ENCODE measurements around the gene ATP8A1. TPM values are rescaled to one million over a fixed set of nuclear protein-coding genes. Genes with fewer than 3 reads are reported as not detected.
"Not testable (repeated sequence)": the region's sequence is repeated elsewhere in the genome, so short reads cannot be mapped to it uniquely, and the experiment has no call there.

Gene ATP8A1
- total RNA-seq, 3 donors from 2014 or later, result 8.1 to 14.8 (median 11.4) TPM

DNA sequence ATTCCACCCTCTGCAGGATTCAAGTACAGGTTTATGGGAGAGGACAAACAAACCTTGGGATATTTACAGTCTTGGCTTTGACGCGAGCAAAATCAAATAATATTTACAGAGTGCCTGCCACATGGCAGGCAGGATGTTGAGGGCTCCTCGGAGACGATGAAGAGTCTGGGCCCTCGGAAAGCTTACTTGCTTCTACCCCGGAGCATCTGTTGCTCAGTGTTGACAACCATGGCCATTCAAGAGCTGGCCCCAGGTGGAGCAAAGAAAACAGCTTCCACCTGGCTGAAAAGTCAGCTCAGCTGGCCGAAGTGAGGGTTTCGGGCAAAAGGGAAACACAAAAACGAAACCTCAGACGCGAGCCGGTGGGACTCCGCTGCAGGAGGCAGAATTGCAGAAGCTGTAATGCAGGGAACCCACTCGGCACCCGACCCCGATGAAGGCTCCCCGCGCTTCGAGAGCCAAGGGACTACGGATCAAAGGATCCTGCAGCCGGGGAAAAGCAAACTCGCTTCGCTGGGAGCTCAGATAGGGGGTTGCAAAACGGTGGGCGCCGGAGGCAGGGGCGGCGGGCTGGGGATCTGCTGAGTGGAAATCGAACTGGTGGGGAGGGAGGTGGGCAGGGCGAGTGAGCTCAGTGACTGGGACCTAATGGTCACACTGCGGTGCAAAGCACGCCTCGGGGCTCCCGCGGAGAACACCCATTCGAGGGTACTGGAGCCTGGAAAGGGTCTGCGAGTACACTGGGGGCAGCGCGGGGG lies 805 bp downstream of the ATP8A1 start:
- peaks cover 13% of the 10 kb centered on the region for H3K9me3 Mint-ChIP-seq
- H3K27me3 Mint-ChIP-seq (ENCODE audit: low read depth), result no peaks in the 10 kb centered on the region
- peaks cover 15% of the 10 kb centered on the region for H3K36me3 Mint-ChIP-seq (ENCODE audit: insufficient read depth)
- H3K4me3 Mint-ChIP-seq, result peak overlapping the region; percentile 90
- H3K4me1 Mint-ChIP-seq (ENCODE audit: low read depth), result peaks cover 49% of the 10 kb centered on the region
- ATAC-seq (peak; percentile 11 to 17), DNase-seq (peak; percentile 25)

DNA sequence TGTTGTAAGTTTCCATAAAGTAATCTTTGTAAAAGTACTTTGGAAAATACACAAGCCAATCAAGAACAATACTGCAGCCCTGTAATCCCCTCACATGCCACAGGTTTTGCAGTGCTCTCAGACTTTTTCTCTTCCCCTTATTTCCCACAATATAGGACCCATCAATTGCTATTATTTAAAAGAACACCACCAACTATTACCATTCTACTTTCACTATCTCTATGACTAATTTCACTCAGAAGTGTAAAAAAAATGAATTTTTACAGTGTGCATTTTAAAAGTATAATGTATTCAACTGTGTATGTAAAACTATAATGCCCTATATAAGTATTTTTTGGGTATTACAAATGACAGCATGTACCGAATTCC lies 1.7 kb downstream of the ATP8A1 start:
- Mint-ChIP-seq H3K9me3 (peaks cover 13% of the 10 kb centered on the region), H3K27me3 (ENCODE audit: low read depth) (no peaks in the 10 kb centered on the region), H3K36me3 (ENCODE audit: insufficient read depth) (peaks cover 17% of the 10 kb centered on the region), H3K4me3 (peak overlapping the region; percentile 90), H3K4me1 (ENCODE audit: low read depth) (peaks cover 49% of the 10 kb centered on the region)
- DNase-seq (no peak), ATAC-seq (no peak)

DNA sequence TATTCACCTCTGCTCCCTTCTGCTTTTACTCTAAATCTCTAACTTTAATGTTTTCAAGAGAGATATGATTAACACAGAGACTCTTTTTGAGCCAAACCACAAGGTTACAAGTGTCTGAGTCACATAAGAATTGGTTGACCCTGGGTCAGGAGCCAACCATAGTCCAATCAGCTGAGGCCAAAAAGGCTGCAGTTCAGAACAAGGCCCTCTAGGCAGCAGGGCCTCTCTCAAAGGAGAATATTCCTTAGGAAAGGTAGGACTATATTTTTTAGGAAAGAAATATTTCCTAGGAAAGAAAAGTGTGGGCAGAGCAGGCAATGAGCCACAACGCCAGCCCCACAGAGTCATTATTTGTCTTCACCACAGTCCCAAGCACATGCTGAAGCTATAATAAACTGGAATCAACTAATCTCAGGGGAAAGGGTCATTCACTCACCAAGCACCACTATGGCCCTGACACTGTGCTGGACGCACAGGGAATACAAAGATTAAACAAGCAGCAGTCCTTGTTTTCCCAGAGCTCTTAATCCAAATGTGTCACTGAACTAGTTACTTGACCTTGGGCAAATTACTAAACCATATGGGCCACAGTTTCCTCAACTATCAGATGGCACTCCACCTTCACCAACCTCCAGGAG lies 2.2 kb downstream of the ATP8A1 start:
- peak overlapping the region; percentile 90 for H3K4me3 Mint-ChIP-seq
- H3K36me3 Mint-ChIP-seq (ENCODE audit: insufficient read depth), result peaks cover 17% of the 10 kb centered on the region
- ATAC-seq (peak in 1 of 2 donors; percentile 30), DNase-seq (no peak)
- H3K27me3 Mint-ChIP-seq (ENCODE audit: low read depth), result no peaks in the 10 kb centered on the region
- peaks cover 13% of the 10 kb centered on the region for H3K9me3 Mint-ChIP-seq
- peaks cover 49% of the 10 kb centered on the region for H3K4me1 Mint-ChIP-seq (ENCODE audit: low read depth)

DNA sequence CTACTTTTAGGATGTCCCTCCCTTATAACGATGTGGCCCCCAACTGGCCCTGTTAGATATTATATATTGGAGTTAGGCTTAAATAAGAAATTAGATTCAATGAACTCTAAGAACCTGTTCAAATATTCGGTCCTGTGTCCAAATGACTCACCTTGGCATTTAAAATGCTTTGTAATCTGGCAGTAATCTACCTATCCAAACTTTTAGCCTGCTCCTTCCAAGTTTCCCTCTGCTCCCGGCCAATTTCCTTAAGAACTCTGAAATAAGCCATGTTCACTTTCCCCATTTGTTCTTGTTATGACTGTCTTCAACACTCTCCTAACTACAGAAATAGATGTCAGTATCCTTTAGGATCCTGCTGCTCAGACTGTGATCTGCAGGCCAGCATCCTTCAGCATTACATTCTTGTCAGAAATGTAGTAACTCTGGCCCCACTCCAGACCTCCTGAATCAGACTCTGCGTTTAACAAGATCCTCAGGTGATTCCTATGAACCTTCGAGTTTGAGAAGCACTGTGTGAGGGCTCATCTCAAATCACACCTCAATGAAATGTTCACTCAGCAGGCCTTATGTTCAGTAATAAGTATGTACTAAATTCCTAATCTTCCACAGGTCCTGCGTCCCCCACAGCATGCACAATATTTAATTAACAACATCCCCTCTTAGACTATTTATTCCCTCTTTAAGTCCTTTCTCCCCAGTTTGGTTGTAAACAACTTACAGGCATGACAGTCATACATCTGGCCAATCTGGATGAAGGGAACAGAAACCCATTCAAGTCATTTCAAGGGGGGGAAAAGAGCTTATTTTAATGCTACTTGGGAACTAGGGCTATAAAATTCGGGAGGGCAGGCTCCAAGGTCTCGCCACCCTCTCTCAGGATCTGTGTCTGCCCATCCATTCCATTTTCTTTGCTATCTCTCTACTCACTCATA lies 3.0 kb downstream of the ATP8A1 start:
- Mint-ChIP-seq H3K27me3 (ENCODE audit: low read depth) (no peaks in the 10 kb centered on the region), H3K9me3 (peaks cover 13% of the 10 kb centered on the region), H3K4me1 (ENCODE audit: low read depth) (peaks cover 56% of the 10 kb centered on the region), H3K4me3 (peak overlapping the region; percentile 90), H3K36me3 (ENCODE audit: insufficient read depth) (peaks cover 17% of the 10 kb centered on the region)
- no peak for DNase-seq
- ATAC-seq, result no peak

DNA sequence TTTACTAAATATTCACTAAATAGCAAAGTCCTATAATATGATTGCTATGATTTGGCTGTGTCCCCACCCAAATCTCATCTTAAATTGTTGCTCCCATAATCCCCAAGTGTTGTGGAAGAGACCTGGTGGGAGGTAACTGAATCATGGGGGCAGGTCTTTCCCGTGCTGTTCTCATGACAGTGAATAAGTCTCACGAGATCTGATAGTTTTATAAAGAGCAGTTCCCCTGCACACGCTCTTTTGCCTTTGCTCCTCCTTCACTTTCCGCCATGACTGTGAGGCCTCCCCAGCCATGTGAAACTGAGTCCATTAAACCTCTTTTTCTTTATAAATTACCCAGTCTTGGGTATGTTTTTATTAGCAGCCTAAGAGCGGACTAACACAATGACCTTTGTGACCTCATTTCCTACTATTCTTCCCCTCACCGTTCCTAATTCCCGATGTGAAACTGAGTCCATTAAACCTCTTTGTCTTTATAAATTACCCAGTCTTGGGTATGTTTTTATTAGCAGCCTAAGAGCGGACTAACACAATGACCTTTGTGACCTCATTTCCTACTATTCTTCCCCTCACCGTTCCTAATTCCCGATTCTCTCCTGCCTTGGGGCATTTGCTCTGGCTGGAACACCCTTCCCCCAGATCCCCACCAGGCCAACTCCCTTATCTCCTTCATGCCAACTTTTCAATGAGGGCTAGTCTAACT lies 4.2 kb downstream of the ATP8A1 start:
- Mint-ChIP-seq H3K36me3 (ENCODE audit: insufficient read depth) (peaks cover 17% of the 10 kb centered on the region), H3K9me3 (peaks cover 13% of the 10 kb centered on the region), H3K4me1 (ENCODE audit: low read depth) (peaks cover 52% of the 10 kb centered on the region)
- H3K4me3 Mint-ChIP-seq; DNase-seq; H3K27me3 Mint-ChIP-seq (ENCODE audit: low read depth); ATAC-seq: not testable (repeated sequence)

DNA sequence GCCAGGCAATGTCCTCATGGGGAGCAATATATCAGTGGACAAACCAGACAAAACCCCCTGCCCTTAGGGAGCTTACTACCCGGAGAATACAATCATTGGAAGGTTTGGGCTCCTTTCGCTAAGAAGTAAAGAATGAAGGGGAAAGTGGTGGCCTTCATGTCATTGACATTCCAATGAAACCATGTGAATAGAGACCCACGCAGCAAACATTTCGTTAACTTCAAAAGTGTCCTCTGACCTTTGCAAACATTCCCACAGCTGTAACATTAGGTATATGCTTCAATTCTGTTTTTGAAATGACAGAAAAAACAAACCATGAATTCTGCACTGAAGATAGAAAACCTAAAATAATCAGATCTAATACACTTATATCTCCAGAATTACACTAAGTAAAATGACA lies 7.0 kb downstream of the ATP8A1 start:
- Mint-ChIP-seq H3K36me3 (ENCODE audit: insufficient read depth) (peaks cover 17% of the 10 kb centered on the region), H3K27me3 (ENCODE audit: low read depth) (no peaks in the 10 kb centered on the region), H3K4me1 (ENCODE audit: low read depth) (peaks cover 54% of the 10 kb centered on the region), H3K4me3 (no peak overlapping the region), H3K9me3 (peaks cover 13% of the 10 kb centered on the region)
- DNase-seq (no peak), ATAC-seq (no peak)

DNA sequence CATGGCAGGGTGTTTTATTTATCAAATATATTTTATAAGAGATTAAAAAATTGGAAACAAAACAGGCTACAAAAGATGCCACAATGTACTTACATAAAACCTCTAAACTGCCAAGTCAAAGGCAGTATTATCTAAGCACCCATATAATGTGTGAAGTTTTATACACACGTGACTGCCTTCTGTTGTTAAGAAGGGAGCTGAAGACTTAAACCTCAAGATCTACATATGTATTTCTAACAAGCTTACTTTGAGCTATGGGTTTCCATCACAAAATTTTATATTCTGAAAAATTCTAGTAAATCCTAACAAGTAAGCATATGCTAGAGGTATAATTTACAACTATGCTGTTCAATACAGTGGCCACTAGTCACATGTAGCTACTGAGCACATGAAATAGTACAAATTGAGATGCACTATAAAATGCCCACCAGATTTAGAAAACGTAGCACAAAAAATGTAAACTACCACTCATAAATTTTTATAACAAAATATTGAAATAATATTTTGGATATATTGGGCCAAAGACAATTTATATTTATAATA lies 9.8 kb downstream of the ATP8A1 start:
- no peak for DNase-seq
- H3K36me3 Mint-ChIP-seq (ENCODE audit: insufficient read depth), result peaks cover 9% of the 10 kb centered on the region
- H3K27me3 Mint-ChIP-seq (ENCODE audit: low read depth), result no peaks in the 10 kb centered on the region
- peaks cover 2% of the 10 kb centered on the region for H3K9me3 Mint-ChIP-seq
- H3K4me1 Mint-ChIP-seq (ENCODE audit: low read depth), result peaks cover 58% of the 10 kb centered on the region
- no peak for ATAC-seq
- no peak overlapping the region for H3K4me3 Mint-ChIP-seq

DNA sequence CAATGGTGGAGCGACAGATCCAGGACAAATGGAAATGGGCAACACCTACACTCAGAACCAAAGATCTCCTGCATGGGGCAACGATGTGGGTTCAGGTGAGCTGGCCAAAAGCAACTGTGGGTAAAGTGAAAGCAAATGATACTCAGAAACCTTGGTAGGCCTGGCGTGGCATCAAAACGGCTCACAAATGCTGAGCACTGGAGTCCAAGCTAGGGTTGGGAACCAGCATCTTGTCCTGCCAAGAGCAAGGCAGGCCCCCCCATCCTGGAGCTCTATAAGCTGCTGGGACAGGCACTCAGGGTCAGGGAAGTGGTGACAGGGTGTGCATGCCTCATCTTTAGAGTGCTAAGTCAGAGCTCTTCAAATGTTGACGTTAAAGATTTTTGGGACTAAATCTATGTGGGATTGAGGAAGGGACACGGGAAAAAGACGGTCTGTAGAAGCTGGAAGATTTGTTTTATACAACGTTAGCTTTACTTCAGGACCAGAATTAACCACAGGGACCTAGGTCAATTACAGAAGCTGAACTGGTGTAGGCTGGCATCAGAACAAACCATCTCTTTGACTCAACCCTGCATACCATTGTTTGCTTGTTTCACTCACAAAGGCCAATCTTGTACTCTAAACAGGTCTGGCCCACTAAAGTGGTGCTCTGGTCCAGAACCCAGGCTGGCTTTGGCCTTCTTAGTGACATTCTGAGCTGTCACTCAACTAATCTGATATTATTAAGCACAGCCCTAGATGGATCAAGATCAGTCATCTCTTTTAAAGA lies 10.7 kb downstream of the ATP8A1 start:
- Mint-ChIP-seq H3K27me3 (ENCODE audit: low read depth) (no peaks in the 10 kb centered on the region), H3K4me1 (ENCODE audit: low read depth) (peaks cover 64% of the 10 kb centered on the region), H3K36me3 (ENCODE audit: insufficient read depth) (peaks cover 5% of the 10 kb centered on the region), H3K9me3 (no peaks in the 10 kb centered on the region), H3K4me3 (no peak overlapping the region)
- no peak for ATAC-seq
- DNase-seq, result no peak

DNA sequence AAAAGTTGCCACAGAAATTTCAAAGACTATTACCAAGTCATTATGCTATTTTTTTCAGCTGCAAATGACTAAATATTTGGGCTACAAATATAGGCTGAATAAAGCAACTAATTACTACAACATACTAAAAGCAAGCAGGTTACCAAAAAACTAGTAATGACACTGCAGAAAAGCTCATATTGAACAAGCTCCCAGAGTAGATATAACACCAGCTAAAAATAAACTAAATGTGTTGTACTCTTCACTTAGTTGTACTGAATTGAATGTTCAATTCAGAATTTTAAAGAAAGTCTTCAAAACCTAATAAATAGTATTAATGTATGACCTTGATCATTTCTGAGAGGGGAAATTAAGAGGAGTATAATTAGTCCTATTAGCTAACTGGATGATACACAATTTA lies 12.0 kb downstream of the ATP8A1 start:
- DNase-seq (no peak), ATAC-seq (no peak)
- no peaks in the 10 kb centered on the region for H3K27me3 Mint-ChIP-seq (ENCODE audit: low read depth)
- no peaks in the 10 kb centered on the region for H3K9me3 Mint-ChIP-seq
- peaks cover 2% of the 10 kb centered on the region for H3K36me3 Mint-ChIP-seq (ENCODE audit: insufficient read depth)
- peaks cover 74% of the 10 kb centered on the region for H3K4me1 Mint-ChIP-seq (ENCODE audit: low read depth)
- H3K4me3 Mint-ChIP-seq, result no peak overlapping the region

DNA sequence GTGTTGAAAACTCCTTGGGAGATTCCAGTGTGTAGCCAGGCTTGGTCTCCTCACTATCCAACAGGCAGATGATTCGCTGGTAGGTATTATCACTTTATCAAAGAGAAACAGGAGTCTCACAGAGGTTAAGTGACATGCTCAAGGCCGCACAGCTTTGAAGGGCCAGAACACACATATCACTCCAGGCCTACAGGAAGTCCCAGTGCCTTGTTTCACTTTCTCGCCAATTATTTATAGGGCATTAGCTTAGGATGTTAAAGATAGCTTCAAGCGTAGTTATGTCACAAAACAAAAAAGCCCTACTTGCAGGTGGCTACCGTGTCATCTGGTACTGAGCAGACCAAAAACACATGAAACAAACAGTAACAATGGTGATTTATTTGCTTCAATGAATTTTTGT lies 13.2 kb downstream of the ATP8A1 start:
- Mint-ChIP-seq H3K4me3 (no peak overlapping the region), H3K9me3 (no peaks in the 10 kb centered on the region), H3K36me3 (ENCODE audit: insufficient read depth) (peaks cover 2% of the 10 kb centered on the region), H3K27me3 (ENCODE audit: low read depth) (no peaks in the 10 kb centered on the region), H3K4me1 (ENCODE audit: low read depth) (peaks cover 79% of the 10 kb centered on the region)
- DNase-seq (no peak), ATAC-seq (no peak)

DNA sequence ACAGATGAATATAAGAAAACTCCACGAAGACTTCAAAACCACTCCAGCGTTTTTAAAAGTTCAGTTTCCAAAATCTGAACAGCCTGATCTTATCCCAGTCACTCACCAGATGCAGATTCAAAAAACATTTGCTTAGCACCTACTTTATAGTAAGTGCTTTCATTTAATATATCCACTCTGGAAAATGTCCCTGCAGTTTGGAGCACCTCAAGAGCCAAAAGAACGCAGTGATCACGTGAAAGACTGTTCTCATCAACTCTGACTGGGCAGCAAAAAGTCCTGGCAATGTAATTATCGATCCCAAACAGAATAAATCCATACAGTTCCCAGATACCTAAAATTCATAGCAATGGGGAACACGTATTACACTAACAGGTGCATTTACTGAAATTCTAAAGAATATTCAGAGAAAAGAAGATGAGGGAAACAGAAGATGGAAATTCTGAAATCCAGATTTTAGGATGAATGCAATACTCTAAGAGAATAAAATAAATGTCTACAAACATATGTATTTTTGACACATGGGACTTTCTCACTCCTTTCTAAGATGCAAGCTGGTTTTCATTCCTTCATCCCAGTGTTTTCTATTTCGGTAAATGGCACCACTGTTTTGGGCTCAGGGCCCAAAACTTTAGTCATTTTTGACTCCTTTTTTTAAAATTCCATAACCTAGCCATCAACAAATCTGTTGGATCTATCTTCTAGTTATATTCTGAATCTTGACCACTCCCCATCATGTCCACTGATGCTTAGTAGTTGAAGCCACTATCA lies 13.9 kb downstream of the ATP8A1 start:
- DNase-seq (no peak), ATAC-seq (no peak)
- Mint-ChIP-seq H3K36me3 (ENCODE audit: insufficient read depth) (peaks cover 2% of the 10 kb centered on the region), H3K4me1 (ENCODE audit: low read depth) (peaks cover 83% of the 10 kb centered on the region), H3K9me3 (no peaks in the 10 kb centered on the region), H3K4me3 (no peak overlapping the region), H3K27me3 (ENCODE audit: low read depth) (no peaks in the 10 kb centered on the region)

DNA sequence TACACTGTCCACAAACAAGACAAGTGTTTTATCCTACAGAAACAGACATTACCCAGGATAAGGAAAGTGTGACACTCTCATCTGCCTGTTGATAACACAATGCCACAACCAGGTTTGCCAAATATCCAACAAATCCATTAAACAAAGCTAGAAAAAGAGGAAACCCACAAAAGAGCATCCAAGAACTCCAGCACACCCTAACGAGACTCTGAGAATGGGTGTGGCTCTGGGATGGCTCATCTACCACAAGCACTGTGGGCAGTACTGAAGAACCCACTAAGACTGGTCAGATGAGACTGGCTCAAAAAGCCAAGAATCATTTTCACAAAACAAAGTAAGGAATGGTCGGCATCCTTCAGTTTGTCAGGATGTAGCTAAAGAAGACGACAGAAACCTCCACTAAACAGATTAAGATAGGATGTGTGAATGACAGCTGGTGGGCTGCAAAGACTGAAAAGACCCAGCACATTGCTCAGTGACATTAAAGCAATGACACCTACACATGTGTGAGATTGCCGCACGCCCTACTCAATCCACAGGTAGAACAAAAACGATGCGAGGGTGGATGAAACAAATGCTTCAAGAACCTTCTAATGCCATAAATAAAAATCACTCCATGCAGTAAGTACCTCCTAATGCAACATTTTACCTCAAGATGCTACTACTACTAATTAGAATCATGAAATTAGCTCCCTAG lies 14.7 kb downstream of the ATP8A1 start:
- peak; percentile 60 to 61 for ATAC-seq
- Mint-ChIP-seq H3K4me3 (no peak overlapping the region), H3K9me3 (no peaks in the 10 kb centered on the region), H3K36me3 (ENCODE audit: insufficient read depth) (peaks cover 2% of the 10 kb centered on the region), H3K27me3 (ENCODE audit: low read depth) (no peaks in the 10 kb centered on the region), H3K4me1 (ENCODE audit: low read depth) (peaks cover 87% of the 10 kb centered on the region)
- DNase-seq, result no peak
